HCT116 (cell line): Measurements from ENCODE around the gene TUBB6. TPM values are rescaled to one million over a fixed set of nuclear protein-coding genes. Genes with fewer than 3 reads are reported as not detected.

ENCODE experiments used
- ATAC-seq: fragments of 200-7000 bp; cut with Tn5 transposase; 2 replicates; pipeline ENCODE4 v1.9.1; 2020; ENCODE audit warnings: mild to moderate bottlenecking, moderate library complexity
- BruUV-seq: library from RNA; stranded (reverse); fragments of 400-500 nt; replicated peaks from 2 replicates; lab custom pipeline; 2021; lab: Mats Ljungman, UMichigan
- CTCF ChIA-PET: fragments of 300-600 bp; sonication (Branson Sonifier 250); formaldehyde crosslinking; loops from one replicate; lab custom pipeline; 2021; ENCODE audit warnings: antibody characterized with exemption; lab: Charles Lee
- POLR2A ChIA-PET: fragments of 300-600, 350-600 bp; sonication (Branson Sonifier 250); formaldehyde crosslinking; loops from one replicate; lab custom pipeline; 2021; ENCODE audit warnings: antibody characterized with exemption; lab: Charles Lee
- RAD21 ChIA-PET, 2 experiments: fragments of 300-600 bp; sonication (Branson Sonifier 250); formaldehyde crosslinking; loops; one replicate each; lab custom pipeline; 2023; ENCODE audit warnings: low total read pairs in 2 of 2; ENCODE audit not compliant: uncharacterized antibody in 2 of 2, unreplicated experiment in 2 of 2, low non-redundant PET in 1 of 2; lab: Charles Lee
- DNase-seq: peaks from one replicate; pipeline ENCODE4 v3.0.0-alpha.2; 2010; ENCODE audit warnings: low read depth, low spot score
- H2AFZ ChIP-seq: fragments of 200-600 bp; shearing (Covaris generic), sonication (generic); 2 replicates; pipeline ENCODE4 v1.6.1; 2017; ENCODE audit warnings: low read depth, mixed run types, mixed read lengths, antibody characterized with exemption, low read length; ENCODE audit not compliant: poor library complexity, severe bottlenecking
- H3K27ac ChIP-seq: 2 replicates; pipeline ENCODE4 v1.5.1; 2012; ENCODE audit warnings: low read depth, low read length
- H3K27me3 ChIP-seq: fragments of 200-600 bp; sonication (generic); 2 replicates; pipeline ENCODE4 v1.6.1; 2016; ENCODE audit warnings: mixed run types, low read length, mixed read lengths; ENCODE audit not compliant: insufficient read depth
- H3K36me3 ChIP-seq, 2 experiments: fragments of 200-500 bp in 1 of 2; fragments of 200-600 bp in 1 of 2; sonication (Bioruptor generic) in 1 of 2; sonication (generic) in 1 of 2; 2 replicates each; pipeline versions ENCODE4 v1.5.1 to v1.6.1; 2014 to 2016; ENCODE audit warnings: low read length in 2 of 2, inconsistent platforms in 1 of 2, mixed read lengths in 1 of 2, mixed run types in 1 of 2; ENCODE audit not compliant: insufficient read depth in 2 of 2, control insufficient read depth in 1 of 2
- H3K4me1 ChIP-seq, 2 experiments: fragments of 200-600 bp in 1 of 2; sonication (generic) in 1 of 2; 2 replicates each; pipeline versions ENCODE4 v1.5.1 to v1.6.1; 2012 to 2017; ENCODE audit warnings: low read length in 2 of 2, inconsistent platforms in 1 of 2, mild to moderate bottlenecking in 1 of 2, mixed read lengths in 1 of 2, mixed run types in 1 of 2, moderate library complexity in 1 of 2; ENCODE audit not compliant: insufficient read depth in 2 of 2, control insufficient read depth in 1 of 2
- H3K4me2 ChIP-seq: fragments of 200-600 bp; sonication (generic); 2 replicates; pipeline ENCODE4 v1.6.1; 2017; ENCODE audit warnings: mixed run types, low read length, mixed read lengths
- H3K4me3 ChIP-seq, 2 experiments: fragments of 200-600 bp in 1 of 2; sonication (generic) in 1 of 2; replicated peaks in 1 of 2; 2 replicates each; pipeline ENCODE4 v1.5.1; 2011 to 2016; ENCODE audit warnings: low read length in 2 of 2, control low read depth in 1 of 2, low read depth in 1 of 2, mild to moderate bottlenecking in 1 of 2, mixed read lengths in 1 of 2, mixed run types in 1 of 2
- H3K79me2 ChIP-seq: fragments of 200-600 bp; sonication (generic); 2 replicates; pipeline ENCODE4 v1.6.1; 2017; ENCODE audit warnings: mild to moderate bottlenecking, mixed run types, low read length, moderate library complexity, mixed read lengths; ENCODE audit not compliant: insufficient read depth
- H3K9ac ChIP-seq: fragments of 200-600 bp; sonication (generic); 2 replicates; pipeline ENCODE4 v1.6.1; 2016; ENCODE audit warnings: low read length, mixed read lengths
- H3K9me2 ChIP-seq: fragments of 200-600 bp; sonication (generic), shearing (Covaris generic); 2 replicates; pipeline ENCODE4 v1.6.1; 2017; ENCODE audit warnings: mixed run types, mild to moderate bottlenecking, moderate library complexity; ENCODE audit not compliant: insufficient read depth
- H3K9me3 ChIP-seq, 2 experiments: fragments of 200-500 bp in 1 of 2; fragments of 200-600 bp in 1 of 2; sonication (Bioruptor generic) in 1 of 2; sonication (generic) in 1 of 2; 2 replicates each; pipeline ENCODE4 v1.6.1; 2014 to 2017; ENCODE audit warnings: low read length in 2 of 2, mixed read lengths in 2 of 2, inconsistent platforms in 1 of 2, low read depth in 1 of 2, mild to moderate bottlenecking in 1 of 2, mixed run types in 1 of 2, moderate library complexity in 1 of 2; ENCODE audit not compliant: control insufficient read depth in 1 of 2, insufficient read depth in 1 of 2
- H4K20me1 ChIP-seq: fragments of 200-600 bp; sonication (generic), shearing (Covaris generic); 2 replicates; pipeline ENCODE4 v1.6.1; 2017; ENCODE audit warnings: mixed run types, mild to moderate bottlenecking, moderate library complexity; ENCODE audit not compliant: insufficient read depth
- ELF1 ChIP-seq: IDR thresholded peaks from 2 replicates; pipeline ENCODE4 v1.6.1; 2012; ENCODE audit warnings: low read depth, borderline replicate concordance
- ZNF274 ChIP-seq: fragments of 200-500 bp; sonication (Bioruptor generic); IDR thresholded peaks from 2 replicates; pipeline ENCODE4 v1.6.1; 2014; ENCODE audit warnings: mild to moderate bottlenecking, low read depth, low read length, inconsistent platforms
- intact Hi-C: fragments of 100-400 bp; cut with micrococcal nuclease; formaldehyde crosslinking; loops from 2 replicates; pipeline ENCODE4 v1.10.0; 2022
- total RNA-seq: library from RNA; stranded (reverse); gene quantifications from one replicate; pipeline ENCODE4 v1.2.1, GENCODE V29; 2021; ENCODE audit not compliant: unreplicated experiment
- TF ChIP-seq, protein P1 (sequence below), 3 experiments: fragments of 200-600 bp in 1 of 3; sonication (generic) in 1 of 3; IDR thresholded peaks in 2 of 3; conservative IDR thresholded peaks in 1 of 3; 2 replicates each; pipeline ENCODE4 v1.5.1; 2012 to 2017; ENCODE audit warnings: low read depth in 2 of 3, low read length in 2 of 3, antibody characterized with exemption in 1 of 3, borderline replicate concordance in 1 of 3, control low read depth in 1 of 3, mild to moderate bottlenecking in 1 of 3, mixed read lengths in 1 of 3, mixed run types in 1 of 3, moderate library complexity in 1 of 3; ENCODE audit not compliant: insufficient read depth in 1 of 3

The TUBB6 gene
- total RNA-seq, 1 experiment from 2014 or later: 87.4 TPM

DNA sequence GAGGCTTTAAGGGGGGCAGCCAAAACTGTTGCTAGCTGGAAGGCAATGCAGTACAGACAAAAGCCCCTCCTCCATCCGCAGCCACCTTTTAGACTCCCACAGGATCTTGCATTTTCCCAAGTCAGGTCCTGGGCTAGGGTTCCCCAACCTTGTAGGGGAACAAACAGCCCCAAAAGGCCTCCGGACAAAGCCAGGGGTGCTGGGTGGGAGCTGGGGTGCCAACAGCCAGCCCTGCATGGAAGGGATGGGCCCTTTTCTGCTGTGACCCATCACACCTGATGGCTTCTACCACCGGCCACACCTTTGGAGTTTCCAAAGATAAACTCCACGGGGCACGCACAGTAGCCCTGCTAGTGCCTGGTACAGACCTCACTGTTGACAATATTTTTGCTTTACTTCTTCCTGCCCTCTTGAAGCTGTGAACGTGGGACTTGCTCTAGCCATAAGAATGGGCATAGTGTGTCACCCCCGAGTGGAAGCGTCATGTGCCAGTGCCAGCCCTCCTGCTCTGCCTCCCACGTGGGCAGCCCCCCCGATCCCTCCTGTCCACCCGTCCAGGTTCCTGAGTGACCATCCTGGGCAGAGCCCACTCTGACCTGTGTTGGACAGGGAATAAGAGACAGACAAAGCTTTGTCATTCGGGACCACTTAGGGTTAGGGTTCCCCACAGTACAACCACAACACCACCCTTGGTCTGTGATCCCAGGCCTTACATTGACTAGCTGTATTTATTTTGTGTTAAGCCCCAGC lies 18.8 kb downstream of the TUBB6 start:
- Histone ChIP-seq H3K27me3 (no peaks in the 10 kb centered on the region), H3K4me2 (no peak overlapping the region), H4K20me1 (no peaks in the 10 kb centered on the region), H3K9me2 (no peaks in the 10 kb centered on the region), H3K9me3 (no peaks in the 10 kb centered on the region)
- ATAC-seq: no peak
- RAD21 ChIA-PET: no interaction called here
- DNase-seq: no peak
- TF ChIP-seq ELF1 (no peak), ZNF274 (no peak)
- TF ChIP-seq, protein P1, sequence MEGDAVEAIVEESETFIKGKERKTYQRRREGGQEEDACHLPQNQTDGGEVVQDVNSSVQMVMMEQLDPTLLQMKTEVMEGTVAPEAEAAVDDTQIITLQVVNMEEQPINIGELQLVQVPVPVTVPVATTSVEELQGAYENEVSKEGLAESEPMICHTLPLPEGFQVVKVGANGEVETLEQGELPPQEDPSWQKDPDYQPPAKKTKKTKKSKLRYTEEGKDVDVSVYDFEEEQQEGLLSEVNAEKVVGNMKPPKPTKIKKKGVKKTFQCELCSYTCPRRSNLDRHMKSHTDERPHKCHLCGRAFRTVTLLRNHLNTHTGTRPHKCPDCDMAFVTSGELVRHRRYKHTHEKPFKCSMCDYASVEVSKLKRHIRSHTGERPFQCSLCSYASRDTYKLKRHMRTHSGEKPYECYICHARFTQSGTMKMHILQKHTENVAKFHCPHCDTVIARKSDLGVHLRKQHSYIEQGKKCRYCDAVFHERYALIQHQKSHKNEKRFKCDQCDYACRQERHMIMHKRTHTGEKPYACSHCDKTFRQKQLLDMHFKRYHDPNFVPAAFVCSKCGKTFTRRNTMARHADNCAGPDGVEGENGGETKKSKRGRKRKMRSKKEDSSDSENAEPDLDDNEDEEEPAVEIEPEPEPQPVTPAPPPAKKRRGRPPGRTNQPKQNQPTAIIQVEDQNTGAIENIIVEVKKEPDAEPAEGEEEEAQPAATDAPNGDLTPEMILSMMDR (IDR thresholded peaks at IDR 0.05 in 2 of 3, conservative IDR thresholded peaks at IDR 0.05 in 1 of 3; ENCODE audit: borderline replicate concordance in 1 of 3, insufficient read depth in 1 of 3, low read depth in 2 of 3, low read length in 2 of 3): no peak
- TF ChIP-seq, all 23 proteins: peak for 0
- BruUV-seq: no TSS peak
- Histone ChIP-seq H3K4me3 (no peak overlapping the region), H3K36me3 (peaks cover 13 to 39% of the 10 kb centered on the region in 2 experiments; a peak in 2 of 4 replicates), H3K79me2 (peaks cover 41% of the 10 kb centered on the region), H3K27ac (no peak overlapping the region), H2AFZ (no peak overlapping the region), H3K9ac (no peak overlapping the region), H3K4me1 (peaks cover 0 to 7% of the 10 kb centered on the region in 2 experiments; a peak in 1 of 4 replicates)
- intact Hi-C loops: loop anchor here (5.0 kb wide), 1 partner anchor 335 kb away; no protein-coding TSS in a partner anchor
- POLR2A ChIA-PET: no interaction called here
- CTCF ChIA-PET: interaction anchor here (1.4 to 2.5 kb wide), 3 partner anchors 8 to 184 kb away, joined by 3 to 17 read pairs (median 17); no protein-coding TSS in a partner anchor
